OCI-LY1 (cell line): Measurements from ENCODE around the gene NPAS2.

ENCODE experiments used
- H2AFZ ChIP-seq: fragments of 200-600 bp; sonication (generic), shearing (Covaris generic); 2 replicates; pipeline ENCODE4 v1.6.0; 2014; ENCODE audit warnings: antibody characterized with exemption, mild to moderate bottlenecking, low read length
- H3F3A ChIP-seq: fragments of 200-600 bp; sonication (generic), shearing (Covaris generic); 2 replicates; pipeline ENCODE4 v1.6.0; 2014; ENCODE audit warnings: mild to moderate bottlenecking, antibody characterized with exemption, low read length, moderate library complexity; ENCODE audit not compliant: insufficient read depth
- H3K27ac ChIP-seq: fragments of 200-600 bp; sonication (generic); 2 replicates; pipeline ENCODE4 v1.5.1; 2014; ENCODE audit warnings: low read length, mixed run types, mild to moderate bottlenecking, low read depth; ENCODE audit not compliant: poor library complexity, severe bottlenecking
- H3K27me3 ChIP-seq: fragments of 200-600 bp; sonication (generic); 2 replicates; pipeline ENCODE4 v1.6.0; 2014; ENCODE audit warnings: antibody characterized with exemption, mild to moderate bottlenecking, low read length, moderate library complexity; ENCODE audit not compliant: insufficient read depth
- H3K36me3 ChIP-seq: fragments of 200-600 bp; sonication (generic); 2 replicates; pipeline ENCODE4 v1.6.1; 2014; ENCODE audit warnings: mild to moderate bottlenecking, antibody characterized with exemption, low read length, moderate library complexity, mixed read lengths; ENCODE audit not compliant: insufficient read depth
- H3K4me1 ChIP-seq: fragments of 200-600 bp; sonication (generic); 2 replicates; pipeline ENCODE4 v1.5.1; 2014; ENCODE audit warnings: mild to moderate bottlenecking, low read length, moderate library complexity; ENCODE audit not compliant: insufficient read depth, severe bottlenecking
- H3K4me2 ChIP-seq: fragments of 200-600 bp; sonication (generic), shearing (Covaris generic); 2 replicates; pipeline ENCODE4 v1.6.1; 2014; ENCODE audit warnings: low read length
- H3K4me3 ChIP-seq: fragments of 200-600 bp; sonication (generic); 2 replicates; pipeline ENCODE4 v1.5.1; 2014; ENCODE audit warnings: low read length, low read depth, mild to moderate bottlenecking, mixed read lengths; ENCODE audit not compliant: poor library complexity, severe bottlenecking
- H3K79me2 ChIP-seq: fragments of 200-600 bp; shearing (Covaris generic); 2 replicates; pipeline ENCODE4 v1.6.1; 2016; ENCODE audit warnings: mixed run types, low read length, mixed read lengths; ENCODE audit not compliant: insufficient read depth
- H3K9ac ChIP-seq: fragments of 200-600 bp; sonication (generic), shearing (Covaris generic); 2 replicates; pipeline ENCODE4 v1.6.1; 2014; ENCODE audit warnings: mild to moderate bottlenecking, low read length, mixed read lengths
- H3K9me2 ChIP-seq: fragments of 200-600 bp; sonication (generic), shearing (Covaris generic); 2 replicates; pipeline ENCODE4 v1.6.1; 2014; ENCODE audit warnings: low read depth, mild to moderate bottlenecking, low read length, mixed read lengths
- H3K9me3 ChIP-seq: fragments of 200-600 bp; shearing (Covaris generic); 2 replicates; pipeline ENCODE4 v1.6.1; 2014; ENCODE audit warnings: low read length, mixed read lengths
- H4K20me1 ChIP-seq: fragments of 200-600 bp; sonication (generic), shearing (Covaris generic); 2 replicates; pipeline ENCODE4 v1.6.0; 2016; ENCODE audit warnings: mild to moderate bottlenecking, low read length; ENCODE audit not compliant: insufficient read depth
- CTCF ChIP-seq: fragments of 200-600 bp; sonication (generic), shearing (Covaris generic); IDR thresholded peaks from 2 replicates; pipeline ENCODE4 v1.5.1; 2017; ENCODE audit warnings: mild to moderate bottlenecking, antibody characterized with exemption, low read length, moderate library complexity, mixed read lengths
- EZH2 ChIP-seq: fragments of 200-600 bp; sonication (generic), shearing (Covaris generic); IDR thresholded peaks from 2 replicates; pipeline ENCODE4 v1.8.0; 2017; ENCODE audit warnings: borderline replicate concordance, mixed run types, mild to moderate bottlenecking, antibody characterized with exemption, low read length, moderate library complexity, mixed read lengths

Gene NPAS2

GRCh38 chr2:100884145-100884621, 64.2 kb downstream of the NPAS2 start:
- Histone ChIP-seq H3K27ac (peak overlapping the region; percentile 99), H3F3A (no peaks in the 10 kb centered on the region), H3K27me3 (no peaks in the 10 kb centered on the region), H3K4me2 (peak overlapping the region; percentile 27), H3K36me3 (no peaks in the 10 kb centered on the region), H3K79me2 (no peaks in the 10 kb centered on the region), H3K9me3 (no peaks in the 10 kb centered on the region), H2AFZ (peak overlapping the region; percentile 46; the same call in 1 of the 2 replicates), H3K4me1 (peaks cover 97% of the 10 kb centered on the region), H4K20me1 (no peaks in the 10 kb centered on the region), H3K4me3 (peak overlapping the region; percentile 20), H3K9ac (peak overlapping the region; percentile 53), H3K9me2 (no peaks in the 10 kb centered on the region)
- no peak for TF ChIP-seq EZH2
- TF ChIP-seq CTCF: no peak

- no peaks in the 10 kb centered on the region for H4K20me1 ChIP-seq
- no peaks in the 10 kb centered on the region for H3K27me3 ChIP-seq
- H3K27ac ChIP-seq: no peak overlapping the region
These were observed 66.1 kb downstream of the NPAS2 start for GRCh38 chr2:100886085-100886484.

GRCh38 chr2:100887039-100887578, 67.2 kb downstream of the NPAS2 start:
- Histone ChIP-seq H3K4me3 (no peak overlapping the region), H3K9ac (no peak overlapping the region; the same call in 1 of the 2 replicates), H3K27ac (peak overlapping the region; percentile 63), H3K27me3 (no peaks in the 10 kb centered on the region), H4K20me1 (no peaks in the 10 kb centered on the region), H3K9me2 (no peaks in the 10 kb centered on the region), H3K4me1 (peaks cover 72% of the 10 kb centered on the region), H3K79me2 (no peaks in the 10 kb centered on the region), H3F3A (no peaks in the 10 kb centered on the region), H3K9me3 (no peaks in the 10 kb centered on the region), H2AFZ (no peak overlapping the region), H3K4me2 (no peak overlapping the region), H3K36me3 (no peaks in the 10 kb centered on the region)
- no peak for TF ChIP-seq EZH2
- TF ChIP-seq CTCF: no peak

More at GRCh38 chr2:100886085-100886484, 66.1 kb downstream of the NPAS2 start:
- Histone ChIP-seq H3K79me2 (no peaks in the 10 kb centered on the region), H3F3A (no peaks in the 10 kb centered on the region), H3K36me3 (no peaks in the 10 kb centered on the region), H3K9me3 (no peaks in the 10 kb centered on the region), H3K4me3 (no peak overlapping the region), H3K4me2 (no peak overlapping the region; the same call in 1 of the 2 replicates), H3K4me1 (peaks cover 82% of the 10 kb centered on the region), H3K9ac (no peak overlapping the region), H2AFZ (no peak overlapping the region), H3K9me2 (no peaks in the 10 kb centered on the region)
- TF ChIP-seq EZH2: no peak
- no peak for TF ChIP-seq CTCF
